Stimulated activated CD8-positive, alpha-beta memory T cell treated with anti-CD3 and anti-CD28 coated beads, Interleukin-15, amount 100 ng/mL, for 24 hours (primary cell): ENCODE measurements around the gene VPS13A.

Experiments
- DNase-seq: peaks from one replicate; pipeline ENCODE4 v3.0.0-alpha.2; 2020; ENCODE audit warnings: low read depth

Gene VPS13A

GRCh38 chr9:77457916-77458592 is 280.7 kb downstream of the VPS13A start:
- peak; percentile 18 for DNase-seq

DNA sequence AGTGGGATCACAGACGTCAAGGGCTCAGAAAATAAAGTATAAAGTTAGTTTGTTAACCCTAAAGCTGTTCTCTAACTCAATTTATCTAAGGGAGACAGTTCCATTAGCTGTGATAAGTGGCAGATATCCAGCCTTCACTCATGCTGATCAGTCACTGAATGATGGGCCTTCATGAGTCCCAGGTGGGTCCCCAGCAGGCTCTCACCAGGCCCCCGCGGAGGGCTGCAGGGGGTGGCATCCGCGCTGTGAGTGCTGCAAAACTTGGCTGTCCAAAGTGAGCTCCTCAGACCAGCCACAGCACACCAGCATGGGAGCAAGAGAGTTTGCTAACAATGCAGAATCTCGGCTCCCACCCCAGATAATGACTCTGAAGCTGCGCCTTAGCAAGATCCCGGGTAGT is 283.6 kb downstream of the VPS13A start:
- DNase-seq: no peak

DNA sequence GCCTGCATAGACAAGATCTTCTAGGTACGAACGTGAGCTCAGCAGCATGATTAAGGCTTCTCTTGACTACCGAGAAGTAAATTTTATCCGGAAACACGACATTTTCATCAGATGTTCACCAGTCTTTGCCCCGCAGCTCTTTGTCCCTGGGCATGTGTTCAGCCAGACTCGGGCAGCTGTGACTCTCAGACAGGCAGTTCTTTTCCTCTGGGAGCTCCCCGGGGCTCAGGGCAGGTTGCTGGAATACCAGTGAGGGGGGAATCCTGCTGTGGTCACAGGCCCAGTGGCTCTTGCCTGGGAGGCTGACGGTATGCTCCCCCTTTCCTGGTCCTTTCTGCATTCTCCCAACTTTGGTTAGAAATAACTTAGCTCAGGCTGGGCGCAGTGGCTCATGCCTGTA is 284.7 kb downstream of the VPS13A start:
- no peak for DNase-seq

- DNase-seq: no peak
Measured at GRCh38 chr9:77463151-77463550, 285.8 kb downstream of the VPS13A start.

DNA sequence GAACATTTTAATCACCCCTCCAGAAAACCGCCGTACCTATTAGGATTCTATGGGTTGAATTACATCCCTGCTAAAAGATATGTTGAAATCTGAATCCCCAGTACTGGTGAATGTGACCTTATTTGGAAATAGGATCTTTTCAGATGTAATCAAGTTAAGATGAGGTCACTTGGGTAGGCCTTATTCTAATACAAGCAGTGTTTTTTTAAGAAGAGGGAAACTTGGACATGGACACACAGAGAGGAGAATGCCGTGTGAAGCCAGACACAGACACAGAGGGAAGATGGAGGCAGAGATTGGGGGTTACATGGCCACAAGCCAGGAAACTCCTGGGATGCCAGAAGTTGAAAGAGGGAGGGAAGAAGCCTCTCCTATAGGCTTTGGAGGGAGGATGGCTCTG is 287.3 kb downstream of the VPS13A start:
- DNase-seq: no peak

- DNase-seq: no peak
Measured at GRCh38 chr9:77469515-77470231, 292.3 kb downstream of the VPS13A start.
